A549 (cell line): ENCODE data around the gene HNF1B. TPM values are rescaled to one million over a fixed set of nuclear protein-coding genes. Genes with fewer than 3 reads are reported as not detected.

ENCODE experiments used
- ATAC-seq, 2 experiments: fragments of 200-7000 bp in 1 of 2; fragments of >200 bp in 1 of 2; cut with Nextera tagmentation in 1 of 2; cut with Tn5 transposase in 1 of 2; 3 replicates each; pipeline versions ENCODE4 v1.8.0 to v1.9.1; 2018 to 2020; ENCODE audit warnings: mild to moderate bottlenecking in 1 of 2, moderate library complexity in 1 of 2
- CTCF ChIA-PET: fragments of 300-600 bp; sonication (Branson Sonifier 250); formaldehyde crosslinking; extraction: SDS; loops from one replicate; lab custom pipeline; 2021; ENCODE audit warnings: antibody characterized with exemption, inconsistent platforms; lab: Yijun Ruan, JAX
- POLR2A ChIA-PET: fragments of 350-600 bp; formaldehyde crosslinking; extraction: SDS; loops from one replicate; lab custom pipeline; 2021; ENCODE audit warnings: antibody characterized with exemption, inconsistent platforms; lab: Yijun Ruan, JAX
- DNase-seq, 2 experiments: peaks; one replicate each; pipeline versions ENCODE4 v3.0.0 to v3.0.0-alpha.2; 2011 to 2016; ENCODE audit warnings: low read depth in 1 of 2, low spot score in 1 of 2
- FAIRE-seq: peaks from 2 replicates; lab custom pipeline; 2011; peaks lifted over from hg19 to GRCh38; lab: Jason Lieb, UNC
- H3K27ac ChIP-seq, 2 experiments: fragments of >200 bp; sonication (Bioruptor Twin); formaldehyde crosslinking; 3 replicates each; pipeline ENCODE4 v1.5.1; 2016 to 2017
- H3K4me1 ChIP-seq: fragments of >200 bp; sonication (Bioruptor Twin); formaldehyde crosslinking; 3 replicates; pipeline ENCODE4 v1.6.1; 2016
- H3K4me2 ChIP-seq: fragments of >200 bp; sonication (Bioruptor Twin); formaldehyde crosslinking; 3 replicates; pipeline ENCODE4 v1.6.1; 2016
- H3K4me3 ChIP-seq: fragments of >200 bp; sonication (Bioruptor Twin); formaldehyde crosslinking; 3 replicates; pipeline ENCODE4 v1.5.1; 2016
- H3K9me3 ChIP-seq: fragments of >200 bp; sonication (Bioruptor Twin); formaldehyde crosslinking; 3 replicates; pipeline ENCODE4 v1.6.1; 2016
- CBX8 ChIP-seq: fragments of 200-600 bp; sonication (generic); IDR thresholded peaks from 2 replicates; pipeline ENCODE4 v1.6.1; 2016
- CEBPB ChIP-seq, 2 experiments: fragments of >200 bp in 1 of 2; sonication (Bioruptor Twin) in 1 of 2; formaldehyde crosslinking in 1 of 2; IDR thresholded peaks; 2 replicates each; pipeline ENCODE4 v1.6.1; 2012 to 2016
- CHD4 ChIP-seq: fragments of 200-600 bp; sonication (generic); IDR thresholded peaks from 2 replicates; pipeline ENCODE4 v1.6.1; 2016; ENCODE audit warnings: antibody characterized with exemption, mild to moderate bottlenecking, borderline replicate concordance
- CTCF ChIP-seq: fragments of >200 bp; sonication (Bioruptor Twin); formaldehyde crosslinking; IDR thresholded peaks from 3 replicates; pipeline ENCODE4 v1.5.1; 2016
- EHMT2 ChIP-seq: fragments of 200-600 bp; sonication (generic); IDR thresholded peaks from 2 replicates; pipeline ENCODE4 v1.6.1; 2016; ENCODE audit warnings: antibody characterized with exemption, low read depth, mild to moderate bottlenecking, moderate library complexity
- ELK1 ChIP-seq: fragments of 150-350 bp; IDR thresholded peaks from 2 replicates; pipeline ENCODE4 v1.6.1; 2014; ENCODE audit warnings: low read depth, mild to moderate bottlenecking, low read length
- ESRRA ChIP-seq: fragments of 150-350 bp; IDR thresholded peaks from 2 replicates; pipeline ENCODE4 v1.6.1; 2014; ENCODE audit warnings: mild to moderate bottlenecking, low read length, borderline replicate concordance
- GATA3 ChIP-seq: IDR thresholded peaks from 2 replicates; pipeline ENCODE4 v1.6.1; 2012; ENCODE audit warnings: borderline replicate concordance
- HDAC2 ChIP-seq: fragments of 200-600 bp; sonication (generic); IDR thresholded peaks from 2 replicates; pipeline ENCODE4 v1.6.1; 2016
- HOXB13 ChIP-seq: fragments of 250-450 bp; sonication (Bioruptor Pico); IDR thresholded peaks from 2 replicates; pipeline ENCODE4 v1.5.0; 2020; ENCODE audit warnings: low read depth, mild to moderate bottlenecking, moderate library complexity
- HOXB5 ChIP-seq: fragments of 250-450 bp; sonication (Bioruptor Pico); IDR thresholded peaks from 2 replicates; pipeline ENCODE4 v1.5.0; 2020; ENCODE audit warnings: mild to moderate bottlenecking, moderate library complexity
- MAZ ChIP-seq: fragments of 150-350 bp; IDR thresholded peaks from 2 replicates; pipeline ENCODE4 v1.6.1; 2014; ENCODE audit warnings: antibody characterized with exemption, low read depth, low read length, borderline replicate concordance
- MYC ChIP-seq: IDR thresholded peaks from 2 replicates; pipeline ENCODE4 v1.6.1; 2012; ENCODE audit warnings: mild to moderate bottlenecking, inconsistent platforms, low read length, improper control_type of control experiment, borderline replicate concordance
- RAD21 ChIP-seq, 2 experiments: fragments of >200 bp in 1 of 2; sonication (Bioruptor Twin) in 1 of 2; formaldehyde crosslinking in 1 of 2; IDR thresholded peaks in 1 of 2; conservative IDR thresholded peaks in 1 of 2; 2 replicates in 1 of 2; 3 replicates in 1 of 2; pipeline ENCODE4 v1.6.1; 2012 to 2018; ENCODE audit warnings: inconsistent platforms in 1 of 2
- RARB ChIP-seq: fragments of 250-450 bp; sonication (Bioruptor Pico); IDR thresholded peaks from 2 replicates; pipeline ENCODE4 v1.8.0; 2021; ENCODE audit warnings: mild to moderate bottlenecking, moderate library complexity
- SMC3 ChIP-seq: fragments of >200 bp; sonication (Bioruptor Twin); formaldehyde crosslinking; IDR thresholded peaks from 3 replicates; pipeline ENCODE4 v1.6.1; 2018; ENCODE audit warnings: inconsistent platforms
- ZFP36 ChIP-seq: fragments of 450-650 bp; IDR thresholded peaks from 2 replicates; pipeline ENCODE4 v1.6.1; 2014; ENCODE audit warnings: borderline replicate concordance; ENCODE audit not compliant: partially characterized antibody
- WGBS: methylation state at CpG from one replicate; pipeline ENCODE4 v1.1.6; 2017; ENCODE audit errors: missing lambda C conversion rate; 5-methylcytosine and 5-hydroxymethylcytosine counted together
- polyA plus RNA-seq, 4 experiments: library from polyadenylated mRNA; depleted of rRNA in 3 of 4; stranded (reverse); fragments of >200 nt; fragmentation: RNase III in 1 of 4; extraction: RNeasy Plus Mini Kit Qiagen cat#74134 plus additional on column Dnase treatment in 1 of 4; gene quantifications; 2 replicates in 3 of 4; 3 replicates in 1 of 4; pipeline ENCODE4 v1.2.3, GENCODE V29; 2011 to 2017

Gene HNF1B
- polyA plus RNA-seq, 2 of the 4 experiments (the other 2 are of a cell fraction): 13.3 to 21.3 TPM

GRCh38 chr17:37792787-37793186 lies 47.9 kb upstream of the HNF1B start (continued):
- TF ChIP-seq CHD4 (no peak), RAD21 (conservative IDR thresholded peaks at IDR 0.05 in 1 of 2, IDR thresholded peaks at IDR 0.05 in 1 of 2) (no peak), MAZ (no peak)

GRCh38 chr17:37791447-37792399 lies 46.9 kb upstream of the HNF1B start:
- H3K27ac ChIP-seq: peak overlapping the region in 1 of 2 experiments; percentile 21; a peak in 2 of 6 replicates
- H3K4me3 ChIP-seq: no peak overlapping the region
- ChIA-PET POLR2A (no interaction called here), CTCF (interaction anchor here (0.7 to 8.3 kb wide), 36 partner anchors 8 to 266 kb away, joined by 3 to 57 read pairs (median 4); partner anchors contain the start of gene HNF1B)
- DNase-seq (peak; percentile 35 to 80), FAIRE-seq (no peak), ATAC-seq (peak in 1 of 2 experiments; percentile 67; a peak in 3 of 6 replicates)
- no peaks in the 10 kb centered on the region for H3K9me3 ChIP-seq
- 0 out of 2 replicates have a peak, but pooled peaks have one; percentile 15 for TF ChIP-seq HOXB5 (CRISPR knock-in tag)
- peak; percentile 83 for TF ChIP-seq CTCF
- TF ChIP-seq SMC3: peak; percentile 68
- TF ChIP-seq CBX8: no peak
- peak; percentile 72 to 79 for TF ChIP-seq RAD21 (conservative IDR thresholded peaks at IDR 0.05 in 1 of 2, IDR thresholded peaks at IDR 0.05 in 1 of 2)
- peak; percentile 89 for TF ChIP-seq EHMT2
- TF ChIP-seq ZFP36: no peak
- no peak overlapping the region for H3K4me2 ChIP-seq
- peaks cover 29% of the 10 kb centered on the region for H3K4me1 ChIP-seq
- 64% methylated on average over 19 of the region's 19 CpGs for WGBS

GRCh38 chr17:37789771-37790541 lies 45.1 kb upstream of the HNF1B start:
- peak overlapping the region in 1 of 2 experiments; percentile 85; a peak in 3 of 6 replicates for H3K27ac ChIP-seq
- no peaks in the 10 kb centered on the region for H3K9me3 ChIP-seq
- FAIRE-seq (no peak), DNase-seq (no peak), ATAC-seq (no peak)
- no peak for TF ChIP-seq HOXB5 (CRISPR knock-in tag)
- no peak for TF ChIP-seq ELK1
- TF ChIP-seq CEBPB (IDR thresholded peaks at IDR 0.05): no peak
- TF ChIP-seq HOXB13: no peak
- TF ChIP-seq GATA3: no peak
- no peak for TF ChIP-seq MYC
- TF ChIP-seq RARB (CRISPR knock-in tag): no peak
- no peak for TF ChIP-seq CHD4
- TF ChIP-seq HDAC2: no peak
- TF ChIP-seq ESRRA: no peak
- H3K4me2 ChIP-seq: no peak overlapping the region
- H3K4me1 ChIP-seq: peaks cover 33% of the 10 kb centered on the region
- POLR2A ChIA-PET: no interaction called here
- CTCF ChIA-PET: interaction anchor here (0.7 to 8.3 kb wide), 11 partner anchors 9 to 143 kb away, joined by 3 to 57 read pairs (median 4); partner anchors contain the start of gene HNF1B
- H3K4me3 ChIP-seq: no peak overlapping the region
- WGBS: 93% methylated on average over 9 of the region's 9 CpGs
